DMS114 treated with DMSO at 0.1 percent for 48 hours (cell line): ENCODE data around the gene ANKMY1.

Experiments used
- DNase-seq: peaks from one replicate; lab custom pipeline; 2025; ENCODE audit not compliant: unreplicated experiment; lab: John Stamatoyannopoulos, UW

The ANKMY1 gene

DNA sequence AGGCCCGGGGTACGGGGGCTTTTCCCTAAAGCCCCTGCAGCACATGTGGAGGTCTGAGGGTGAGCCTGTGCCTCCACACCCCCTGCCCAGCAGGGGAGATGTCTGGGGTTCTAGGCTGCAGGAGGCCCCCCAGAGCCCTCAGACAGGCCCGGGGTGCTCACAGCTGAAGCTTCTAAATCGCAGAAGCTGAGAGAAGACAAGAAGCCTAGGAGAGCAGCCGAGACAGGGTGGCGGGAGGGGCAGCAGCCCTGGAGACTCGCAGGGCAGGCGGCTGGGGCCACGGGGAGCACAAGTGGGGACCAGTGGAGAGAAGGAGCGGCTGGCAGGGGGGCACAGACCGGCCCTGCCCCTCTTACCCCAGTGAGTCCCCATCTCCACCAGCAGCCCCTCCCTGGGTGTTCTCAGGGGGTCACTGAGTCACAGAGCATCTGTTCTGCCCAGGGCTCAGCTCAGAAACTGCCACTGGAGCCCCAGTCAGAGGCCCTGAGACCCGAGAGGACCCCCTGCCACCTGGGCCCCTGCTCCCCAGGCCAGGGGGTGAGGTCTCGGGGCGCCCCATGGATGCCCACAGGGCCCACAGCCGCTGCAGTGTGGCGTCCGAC lies 96.2 kb downstream of the ANKMY1 start:
- DNase-seq = no peak

DNA sequence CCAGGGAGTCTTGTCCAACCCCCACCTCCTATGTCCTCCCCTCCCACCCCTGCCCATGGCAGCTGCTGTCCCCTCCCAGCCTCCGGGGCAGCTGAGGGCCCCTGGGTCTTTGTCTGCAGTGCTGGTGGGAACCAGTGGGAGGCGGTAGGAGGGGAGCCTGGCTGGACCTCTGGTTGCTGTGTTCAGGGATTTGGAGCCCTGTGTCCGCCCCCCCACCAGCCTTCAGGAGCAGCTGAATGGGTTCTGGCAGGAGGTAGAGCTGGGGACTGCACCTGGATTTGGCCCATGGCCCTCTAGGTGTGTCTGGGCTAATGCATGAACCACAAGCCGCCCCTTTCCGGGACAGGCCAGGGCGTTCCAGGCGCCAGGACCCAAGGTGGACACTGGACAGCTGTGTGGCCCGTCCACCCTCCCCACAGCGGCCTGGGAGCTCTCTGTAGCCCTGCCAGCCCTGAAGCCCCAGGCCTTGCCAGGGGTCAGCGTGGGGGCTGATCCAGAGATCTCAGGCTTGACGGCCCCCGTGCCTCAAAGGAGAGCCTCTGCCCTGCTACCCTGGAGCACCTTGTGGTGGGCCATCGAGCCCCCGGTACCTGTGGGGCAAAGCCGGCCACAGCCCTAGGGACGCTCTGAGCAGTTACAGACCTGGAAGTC lies 96.9 kb downstream of the ANKMY1 start:
- no peak for DNase-seq

DNA sequence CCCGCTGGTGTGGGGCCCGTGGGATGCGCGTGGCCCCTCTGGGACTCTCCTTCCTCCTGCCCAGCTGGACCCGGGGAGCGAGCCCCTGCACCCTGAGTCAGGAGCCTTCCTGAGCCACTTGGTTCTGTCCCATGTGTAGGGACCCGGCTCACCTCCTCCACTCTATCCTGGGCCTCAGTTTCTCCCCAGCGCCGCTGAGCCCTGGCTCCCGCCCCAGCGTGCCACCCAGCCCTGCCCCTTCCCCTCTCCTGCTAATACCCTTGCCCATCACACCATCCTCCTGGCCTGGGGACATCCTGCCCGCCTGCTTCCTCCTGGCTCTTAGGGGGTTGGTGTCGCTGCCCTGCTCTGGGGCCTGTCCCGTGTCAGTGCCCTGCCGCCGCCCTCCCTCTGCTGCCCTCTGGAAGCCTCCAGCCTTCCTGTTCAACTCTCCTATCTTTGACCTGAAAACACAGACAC lies 97.5 kb downstream of the ANKMY1 start:
- DNase-seq = no peak

DNA sequence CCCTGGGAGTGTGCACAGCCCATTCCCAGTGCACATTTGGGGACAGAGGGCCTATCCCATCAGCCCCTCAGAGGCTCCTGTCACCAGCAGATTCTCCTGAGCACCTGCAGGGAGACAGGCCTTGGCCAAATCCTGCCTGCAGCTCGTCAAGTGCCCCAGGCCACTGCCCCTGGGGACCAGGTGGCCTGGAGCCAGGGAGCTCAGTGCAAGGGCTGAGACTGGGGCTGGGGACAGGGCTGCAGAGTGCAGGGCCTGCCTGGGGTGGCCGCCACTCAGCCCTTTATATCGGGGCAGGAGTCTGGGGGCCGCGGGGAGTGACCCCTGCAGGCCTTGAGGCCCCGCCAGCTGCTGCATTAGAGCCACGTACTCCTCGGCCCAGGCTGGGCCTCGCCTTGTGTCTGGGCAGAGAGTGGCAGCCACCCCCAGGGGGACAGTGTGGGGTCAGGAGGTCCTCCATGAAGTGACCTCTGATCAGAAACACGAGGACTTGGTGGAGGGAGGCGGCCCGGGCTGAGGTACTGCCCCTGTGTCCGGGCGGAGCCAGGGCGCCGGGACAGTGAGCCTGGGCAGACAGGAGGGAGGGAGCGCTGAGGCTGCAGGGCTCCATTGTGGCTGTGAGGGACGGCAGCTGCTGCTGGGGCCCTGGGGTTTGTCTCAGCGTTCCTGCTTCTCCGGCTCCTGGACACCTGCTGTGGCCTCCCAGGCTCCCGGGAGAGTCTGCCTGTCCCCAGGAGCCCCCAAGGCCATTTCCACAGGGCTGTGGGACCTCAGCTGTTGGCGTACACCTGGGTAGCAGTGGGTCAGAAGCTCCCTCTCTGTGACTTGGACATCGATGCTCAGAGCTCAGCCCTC lies 98.2 kb downstream of the ANKMY1 start:
- DNase-seq = no peak

DNA sequence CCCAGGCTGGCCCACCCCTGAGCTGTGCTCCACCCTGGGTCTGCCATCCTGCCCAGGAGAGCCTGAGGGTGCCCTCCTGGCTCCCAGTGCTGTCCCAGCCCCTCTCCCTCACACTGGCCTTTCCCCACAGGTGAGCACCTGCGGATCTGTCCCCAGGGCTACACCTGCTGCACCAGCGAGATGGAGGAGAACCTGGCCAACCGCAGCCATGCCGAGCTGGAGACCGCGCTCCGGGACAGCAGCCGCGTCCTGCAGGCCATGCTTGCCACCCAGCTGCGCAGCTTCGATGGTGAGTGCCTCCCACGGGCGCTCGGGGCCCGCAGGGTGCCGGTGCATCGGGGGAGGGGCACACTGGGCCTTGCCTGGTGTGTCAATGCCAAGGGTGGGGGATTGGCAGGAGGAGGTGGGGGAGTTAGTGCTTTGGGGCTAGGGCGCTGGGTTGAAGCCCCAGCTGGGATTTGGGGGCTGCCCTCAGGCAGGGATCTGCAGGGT lies 98.8 kb downstream of the ANKMY1 start:
- no peak for DNase-seq

DNA sequence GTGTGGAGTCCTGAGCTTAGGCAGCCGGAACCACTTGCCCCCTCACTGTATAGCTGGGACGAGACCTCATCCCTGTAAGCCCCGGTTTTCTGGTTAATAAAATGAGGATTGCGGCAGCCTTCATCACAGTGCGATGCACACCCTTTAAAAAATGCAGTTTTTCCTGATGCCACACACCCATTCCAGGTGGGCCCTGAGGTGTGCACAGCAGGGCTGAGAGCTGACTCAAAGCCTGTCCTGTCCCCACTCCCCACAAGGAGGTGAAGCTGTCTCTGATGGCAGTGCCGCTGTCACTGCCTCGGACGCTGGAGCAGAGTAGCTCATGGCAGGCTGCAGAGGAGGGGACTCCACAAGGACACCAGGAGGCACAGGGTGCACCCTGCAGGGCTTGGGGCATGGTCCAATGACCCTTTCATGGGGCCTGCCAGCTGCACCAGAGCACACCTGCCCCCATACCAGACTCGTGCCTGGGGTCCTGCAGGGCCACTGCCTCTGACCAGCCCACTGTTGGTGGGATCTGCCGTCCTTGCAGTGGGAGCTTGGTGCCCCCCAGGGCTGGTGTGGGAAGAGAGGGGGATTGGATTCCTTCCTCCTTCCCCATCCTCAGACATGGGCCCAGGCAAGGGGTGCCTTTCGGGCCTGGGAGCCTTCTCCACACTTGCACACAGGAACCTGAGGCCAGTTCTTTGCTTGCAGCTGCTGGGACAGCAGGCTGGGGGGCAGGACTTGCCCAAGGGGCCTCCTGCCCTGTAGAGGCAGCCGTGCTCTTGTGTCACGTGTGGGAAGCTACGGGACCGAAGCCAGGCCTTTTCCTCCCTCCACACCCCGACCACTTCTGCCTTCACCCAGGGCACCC lies 99.5 kb downstream of the ANKMY1 start:
- DNase-seq = no peak

DNA sequence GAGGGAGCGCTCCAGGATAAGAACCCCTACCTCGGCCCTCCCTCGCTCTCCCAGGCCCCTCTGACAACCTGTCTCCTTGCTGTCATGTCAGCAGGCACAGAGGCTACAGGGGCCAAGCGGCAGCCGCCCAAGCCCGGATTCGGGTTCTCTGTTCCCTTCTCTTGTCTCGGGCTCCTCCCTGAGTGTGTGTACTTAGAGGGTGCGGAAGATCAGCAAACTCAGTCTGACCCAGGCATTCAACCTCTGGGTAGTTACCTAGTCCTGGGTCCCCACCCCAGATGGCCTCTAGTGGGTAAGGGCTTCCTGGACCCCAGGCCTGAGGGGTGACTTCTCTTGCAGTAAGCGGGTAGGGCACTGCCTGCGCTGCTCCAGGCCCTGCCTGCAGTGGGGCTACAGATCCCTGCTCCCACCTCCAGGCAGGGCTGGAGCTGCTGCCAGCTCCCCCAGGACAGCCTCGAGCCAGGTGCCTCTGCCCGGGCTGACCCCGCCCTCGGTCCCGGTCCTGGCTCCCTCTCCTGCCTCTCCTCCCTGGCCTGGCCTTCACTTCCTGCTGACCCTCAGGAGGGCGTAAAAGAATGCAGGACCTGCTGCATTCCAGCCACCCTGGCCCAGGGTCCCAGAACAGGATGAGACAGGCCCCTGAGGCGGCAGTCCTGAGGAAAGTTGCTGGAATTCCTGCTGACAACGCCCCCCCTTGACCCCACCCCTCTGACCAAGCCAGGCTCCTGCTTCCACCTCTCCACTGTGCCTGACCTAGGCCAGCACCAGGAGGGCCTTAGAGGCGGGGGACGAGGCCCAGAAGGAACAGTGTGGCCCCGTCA lies 100.4 kb downstream of the ANKMY1 start:
- no peak for DNase-seq

DNA sequence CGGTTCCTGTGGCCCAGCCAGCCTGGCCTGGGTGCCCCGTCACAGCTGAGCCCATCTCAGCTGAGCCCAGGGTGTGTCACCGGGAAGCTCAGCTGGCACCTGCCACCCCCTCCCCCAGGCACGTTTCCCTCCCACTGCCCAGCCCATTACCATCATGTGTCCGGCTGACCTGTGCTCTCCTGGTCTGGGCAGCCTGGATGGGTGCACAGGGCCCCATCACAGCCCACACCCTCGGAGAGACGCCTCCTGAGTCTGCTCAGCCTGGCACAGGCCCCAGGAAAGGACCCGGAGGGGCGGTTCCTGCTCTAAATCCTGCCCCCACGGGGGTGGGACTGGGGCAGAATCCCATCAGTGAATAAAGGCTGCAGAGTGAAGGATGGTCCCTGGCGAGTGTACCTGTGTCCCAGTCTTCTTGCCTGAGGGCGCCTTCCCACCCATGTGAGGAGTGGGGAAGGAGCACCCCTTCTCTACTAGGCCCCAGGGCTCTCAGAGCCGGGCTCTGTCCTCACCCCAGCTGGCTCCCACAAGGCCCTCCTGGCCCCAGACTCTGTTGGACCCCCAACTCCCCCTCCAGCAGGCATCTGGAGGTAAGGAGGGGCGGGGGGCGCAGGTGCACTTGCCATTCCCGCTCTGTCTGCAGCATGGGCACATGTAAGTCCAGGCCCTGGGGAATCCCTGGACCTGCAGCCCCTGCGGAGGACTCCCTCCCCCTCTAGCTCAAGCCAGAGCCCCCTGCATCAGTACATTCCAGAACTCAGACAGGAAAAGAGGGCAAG lies 101.2 kb downstream of the ANKMY1 start:
- no peak for DNase-seq

DNA sequence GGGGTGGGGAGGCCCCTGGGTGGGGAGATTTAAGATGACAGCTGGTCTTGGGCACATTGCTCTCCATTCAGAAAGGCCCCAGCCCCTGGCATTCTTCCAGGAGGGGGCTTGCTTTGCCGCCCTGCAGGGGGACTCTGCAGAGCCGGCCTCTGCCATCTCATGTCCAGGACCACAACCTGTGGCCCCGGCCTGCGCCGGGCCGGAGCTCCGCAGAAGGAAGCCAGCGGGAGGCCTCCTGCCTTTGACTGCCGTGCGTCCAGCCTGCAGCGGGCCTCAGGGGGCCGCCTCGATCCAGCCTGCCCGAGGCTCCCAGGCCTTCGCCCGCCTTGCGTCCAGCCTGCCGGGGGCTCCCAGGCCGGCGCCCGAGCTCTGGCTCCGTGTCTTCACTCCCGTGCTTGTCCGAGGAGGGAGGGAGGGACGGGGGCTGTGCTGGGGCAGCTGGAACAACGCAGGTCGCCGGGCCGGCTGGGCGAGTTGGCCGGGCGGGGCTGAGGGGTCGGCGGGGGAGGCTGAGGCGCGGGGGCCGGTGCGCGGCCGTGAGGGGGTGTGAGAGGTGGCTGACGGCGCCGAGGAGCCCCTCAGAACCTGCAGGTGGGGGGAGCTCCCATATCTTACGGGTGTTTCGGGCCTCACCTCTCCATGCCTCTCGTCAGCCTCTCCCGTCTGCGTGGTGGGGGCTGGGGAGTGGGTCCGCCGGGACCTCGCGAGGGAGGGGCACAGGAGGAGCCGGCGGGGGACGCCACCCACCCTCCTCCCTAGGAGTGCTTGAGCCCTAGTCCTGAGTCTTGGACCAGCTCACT lies 101.9 kb downstream of the ANKMY1 start:
- DNase-seq = no peak

DNA sequence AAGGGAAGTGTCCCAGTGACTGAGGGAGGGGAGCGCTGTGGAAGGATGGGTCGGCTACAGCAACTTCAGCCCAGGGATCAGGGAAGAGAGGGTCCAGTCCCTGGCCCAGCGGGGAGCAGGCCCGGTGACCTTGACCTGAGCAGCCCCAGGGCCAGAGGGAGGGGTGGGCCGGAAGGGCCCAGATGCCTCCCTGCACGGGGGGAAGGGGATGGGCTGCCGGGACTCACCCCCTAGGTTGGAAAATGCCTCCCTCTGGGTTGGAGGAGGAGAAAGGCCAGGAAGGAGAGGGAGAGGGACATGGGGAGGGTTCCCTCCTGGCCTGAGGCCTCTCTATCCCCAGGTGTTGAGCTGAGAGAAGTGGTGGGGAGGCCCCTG lies 102.5 kb downstream of the ANKMY1 start:
- no peak for DNase-seq

DNA sequence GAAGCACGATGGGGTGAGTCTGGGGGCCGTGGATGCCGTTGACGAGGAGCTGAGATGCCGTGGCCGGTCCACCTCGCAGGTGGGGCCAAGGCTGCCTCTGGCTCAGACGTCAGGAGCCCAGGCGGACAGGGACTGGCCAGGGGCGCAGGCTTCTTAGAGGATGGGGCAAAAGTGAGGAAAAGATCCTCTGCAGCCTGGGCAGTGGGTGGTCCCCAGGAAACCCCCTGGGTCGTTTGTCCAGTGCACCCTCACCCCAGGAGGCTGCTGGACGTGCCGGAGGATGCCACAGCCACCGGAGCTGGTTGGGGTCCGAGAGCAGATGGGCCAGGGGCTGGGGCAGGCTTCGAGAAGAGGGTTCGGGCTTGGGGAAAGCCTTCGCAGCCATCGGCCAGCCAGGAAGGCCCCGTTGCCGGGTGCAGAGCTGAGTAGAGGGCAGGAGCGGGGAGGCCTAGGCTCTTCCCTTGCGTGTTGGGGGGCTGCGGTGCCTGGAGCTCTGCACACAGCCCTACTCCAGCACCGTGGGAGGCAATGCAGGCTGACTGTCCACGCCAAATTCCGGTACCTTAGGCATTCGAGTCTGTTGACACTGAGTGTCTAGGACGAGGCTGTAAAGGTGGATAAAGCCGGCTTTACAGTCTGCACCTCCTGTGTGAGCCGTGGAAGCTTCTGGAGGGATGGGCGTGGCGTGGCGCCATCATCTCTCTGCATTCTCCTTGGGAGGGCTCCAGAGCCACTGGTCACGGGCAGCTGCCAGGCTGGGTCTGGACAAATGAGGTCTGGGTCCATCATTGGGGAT lies 103.5 kb downstream of the ANKMY1 start:
- no peak for DNase-seq

DNA sequence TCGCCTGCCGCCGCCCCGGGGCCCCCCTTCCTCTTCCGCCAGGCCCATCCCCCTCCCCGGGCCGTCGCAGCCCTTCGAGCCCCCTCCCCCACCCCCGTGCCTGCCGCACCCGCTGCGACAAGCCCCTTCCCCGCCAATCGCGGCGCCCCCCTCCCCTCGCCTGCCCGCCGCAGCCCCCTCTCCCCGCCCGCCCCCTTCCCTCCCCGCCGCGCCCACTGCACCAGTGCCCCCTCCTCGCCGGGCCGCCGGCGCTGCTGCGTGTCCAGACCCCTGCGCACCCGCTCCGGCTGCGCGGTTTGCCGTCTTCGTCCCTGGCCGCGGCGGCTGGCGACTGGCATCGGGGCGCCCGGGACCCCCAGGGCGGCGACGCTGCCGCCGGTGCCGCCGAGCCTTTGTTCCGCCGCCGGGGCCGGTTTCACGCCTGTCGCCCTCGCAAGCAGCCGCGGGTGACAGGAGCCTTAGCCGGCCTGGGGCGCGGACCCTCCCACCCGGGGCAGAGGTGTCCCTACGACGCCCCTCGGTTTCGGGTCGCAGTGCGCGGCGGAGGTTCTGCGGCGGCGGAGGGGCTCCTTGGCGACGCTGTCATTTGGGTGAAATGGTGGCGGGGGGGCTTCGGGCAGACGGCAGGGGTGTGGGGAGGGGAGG lies 104.2 kb downstream of the ANKMY1 start:
- DNase-seq = no peak

DNA sequence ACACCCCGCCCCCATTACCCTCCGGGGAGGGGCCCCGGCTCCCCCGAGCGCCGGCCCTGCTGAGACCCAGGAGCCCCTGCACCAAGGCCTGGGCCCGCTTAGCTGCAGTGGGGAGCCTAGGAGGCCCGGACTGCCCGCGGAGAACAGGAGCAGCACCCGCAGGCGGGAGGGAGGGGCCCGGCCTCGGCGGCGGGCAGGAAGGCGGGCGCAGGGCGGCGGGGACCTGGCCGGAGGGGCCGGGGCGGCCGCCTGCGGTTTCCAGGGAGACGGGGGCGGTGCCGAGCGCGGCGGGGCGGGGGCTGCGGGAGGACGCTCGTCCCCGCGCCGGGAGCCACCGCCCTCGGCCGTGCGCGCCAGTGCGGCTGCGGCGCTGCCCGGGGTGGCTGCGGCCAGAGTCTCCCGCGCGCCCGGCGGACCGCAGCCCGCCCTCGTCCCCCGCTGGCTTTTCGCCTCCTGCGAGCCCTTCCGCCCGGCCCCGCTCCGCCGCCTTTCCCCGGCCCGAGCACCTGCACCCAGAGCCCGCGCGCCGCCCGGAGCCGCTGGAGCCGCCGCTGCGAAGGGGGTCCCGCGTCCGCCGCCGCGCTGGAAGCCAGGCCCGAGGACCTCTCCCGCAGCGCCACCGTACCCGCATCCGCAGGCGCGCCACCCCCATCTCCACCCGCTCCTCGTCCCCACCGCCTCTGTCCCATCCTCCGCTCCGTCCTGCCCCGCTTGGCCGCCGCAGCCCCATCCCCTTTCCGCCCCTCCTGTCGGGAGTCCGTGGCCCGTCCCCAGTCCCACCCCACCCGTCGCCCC lies 105.1 kb downstream of the ANKMY1 start:
- no peak for DNase-seq

DNA sequence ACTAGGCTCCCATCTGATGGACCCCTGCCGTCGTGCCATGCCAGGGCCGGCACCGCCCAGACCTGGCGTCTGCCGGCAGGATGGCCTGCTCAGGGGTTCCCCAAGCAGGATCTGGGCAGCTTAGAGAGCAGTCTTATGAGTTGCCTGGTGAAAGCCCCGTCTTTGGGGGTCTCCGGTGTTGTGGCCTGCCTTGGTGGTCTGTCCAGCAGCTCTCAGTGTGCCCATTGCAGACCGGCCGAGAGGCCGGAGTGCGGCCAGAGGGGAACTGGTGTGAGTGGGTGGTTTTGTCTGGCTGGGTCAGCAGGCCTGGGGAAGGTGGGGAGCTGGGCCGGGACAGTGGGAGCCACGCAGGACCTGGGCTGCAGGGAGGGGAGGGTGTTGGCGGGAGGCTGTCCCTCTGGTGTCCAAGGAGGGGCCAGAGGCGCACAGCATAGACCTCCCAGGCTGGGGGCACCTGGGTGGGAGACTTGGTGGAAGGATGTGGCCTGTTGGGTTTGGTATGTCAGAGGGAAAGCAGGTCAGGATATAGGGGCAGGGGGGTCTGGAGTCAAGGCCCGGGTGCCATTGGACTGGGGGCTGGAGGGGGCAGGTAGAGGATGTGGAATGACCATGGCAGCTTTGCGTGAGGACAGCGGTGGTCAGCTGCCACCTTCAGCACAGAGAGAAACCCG lies 105.9 kb downstream of the ANKMY1 start:
- DNase-seq = no peak

DNA sequence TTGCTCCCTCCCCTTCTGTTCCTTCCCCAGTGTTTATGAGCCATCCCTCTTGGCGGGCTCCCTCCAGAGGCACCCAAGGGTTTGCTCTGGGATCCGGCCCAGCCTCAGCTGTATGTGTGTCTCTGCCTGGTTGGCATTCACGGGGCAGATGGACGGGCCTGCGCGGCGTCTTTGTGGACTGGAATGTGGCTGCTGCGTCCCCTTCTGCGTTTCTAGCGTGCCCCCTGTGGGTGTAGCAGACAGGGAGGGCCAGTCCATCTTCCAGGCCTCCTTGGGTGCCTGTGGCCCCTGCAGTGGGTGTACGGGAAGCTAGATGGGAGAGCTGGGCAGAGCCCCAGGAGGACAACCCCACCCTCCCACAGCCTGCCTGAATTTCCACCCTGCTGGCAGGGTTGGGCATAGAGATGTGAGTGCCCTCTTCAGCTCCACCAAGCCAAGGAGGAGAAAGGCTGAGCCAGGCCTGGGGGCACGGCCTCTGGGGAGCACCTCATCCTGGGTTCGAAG lies 106.6 kb downstream of the ANKMY1 start:
- no peak for DNase-seq
